Vagina (tissue), 2 donors: ENCODE results near the gene NHP2. TPM values are rescaled to one million over a fixed set of nuclear protein-coding genes. Genes with fewer than 3 reads are reported as not detected.
A peak's percentile ranks its signal among the peaks of the same experiment; 100 is the strongest.

Experiments
- DNase-seq, 2 donors: peaks; one replicate each; pipeline ENCODE4 v3.0.0-alpha.2; 2017; ENCODE audit errors: extremely low spot score in 2 of 2
- H3K27ac ChIP-seq: fragments of 200-600 bp; sonication (generic); one replicate; pipeline ENCODE4 v1.5.1; 2019
- H3K27me3 ChIP-seq: fragments of 200-600 bp; sonication (generic); one replicate; pipeline ENCODE4 v1.5.1; 2019
- H3K36me3 ChIP-seq, 2 donors: fragments of 200-600 bp; sonication (generic); one replicate each; pipeline ENCODE4 v1.5.1; 2017 to 2019
- H3K4me1 ChIP-seq: fragments of 200-600 bp; sonication (generic); one replicate; pipeline ENCODE4 v1.5.1; 2019
- H3K4me3 ChIP-seq, 2 donors: fragments of 200-600 bp; sonication (generic); 1 replicate in 1 of 2; 2 replicates in 1 of 2; pipeline ENCODE4 v1.5.1; 2016 to 2019
- H3K9me3 ChIP-seq: fragments of 200-600 bp; sonication (generic); one replicate; pipeline ENCODE4 v1.5.1; 2019
- CTCF ChIP-seq, 3 experiments: fragments of 450-650 bp in 2 of 3; fragments of 200-600 bp in 1 of 3; sonication (generic) in 1 of 3; IDR thresholded peaks; one replicate each; pipeline ENCODE4 v1.5.1; 2017 to 2019; ENCODE audit warnings: antibody characterized with exemption in 3 of 3, mild to moderate bottlenecking in 2 of 3, moderate library complexity in 2 of 3
- POLR2A ChIP-seq, 2 donors: fragments of 450-650 bp; IDR thresholded peaks; one replicate each; pipeline ENCODE4 v1.6.1; 2017; ENCODE audit warnings: antibody characterized with exemption in 2 of 2, mild to moderate bottlenecking in 2 of 2, moderate library complexity in 2 of 2
- POLR2AphosphoS5 ChIP-seq, 2 donors: sonication (generic); formaldehyde crosslinking; IDR thresholded peaks; one replicate each; pipeline ENCODE4 v1.9.0; 2017; ENCODE audit warnings: antibody characterized with exemption in 2 of 2, mild to moderate bottlenecking in 2 of 2, low read depth in 1 of 2; ENCODE audit not compliant: insufficient read depth in 1 of 2
- intact Hi-C: fragments of 100-400 bp; cut with DNase I; formaldehyde crosslinking; loops from one replicate; pipeline ENCODE4 v1.15.1; 2023
- total RNA-seq: library from RNA; depleted of rRNA; stranded (reverse); fragments of >200 nt; gene quantifications from one replicate; pipeline ENCODE4 v1.2.3, GENCODE V29; 2016

Gene NHP2
- total RNA-seq, 1 donor from 2014 or later = 172 TPM

- H3K4me3 ChIP-seq = no peak overlapping the region
- no peaks in the 10 kb centered on the region for H3K4me1 ChIP-seq
- H3K27me3 ChIP-seq = no peaks in the 10 kb centered on the region
- H3K36me3 ChIP-seq = peaks cover 0 to 84% of the 10 kb centered on the region in 2 donors
- no peak overlapping the region for H3K27ac ChIP-seq
- H3K9me3 ChIP-seq = no peaks in the 10 kb centered on the region
- no peak for DNase-seq
- intact Hi-C loops = loop anchor here (10.0 kb wide), 1 partner anchor 1469 kb away; no protein-coding TSS in a partner anchor
- peak; percentile 29 to 55 (median 54) for TF ChIP-seq CTCF (IDR thresholded peaks at IDR 0.05)
- TF ChIP-seq POLR2A (IDR thresholded peaks at IDR 0.05) = no peak
- TF ChIP-seq POLR2AphosphoS5 (IDR thresholded peaks at IDR 0.05; ENCODE audit: insufficient read depth in 1 of 2, low read depth in 1 of 2) = peak; percentile 26 to 28
These were observed 7.5 kb downstream of the NHP2 start for GRCh38 chr5:178145965-178146820.

GRCh38 chr5:178143901-178144300 is 9.8 kb downstream of the NHP2 start:
- TF ChIP-seq POLR2AphosphoS5 (IDR thresholded peaks at IDR 0.05; ENCODE audit: insufficient read depth in 1 of 2, low read depth in 1 of 2) (no peak), CTCF (IDR thresholded peaks at IDR 0.05) (no peak), POLR2A (IDR thresholded peaks at IDR 0.05) (no peak)
- H3K4me3 ChIP-seq = no peak overlapping the region
- intact Hi-C loops = loop anchor here (10.0 kb wide), 1 partner anchor 1471 kb away; no protein-coding TSS in a partner anchor
- H3K9me3 ChIP-seq = no peaks in the 10 kb centered on the region
- no peaks in the 10 kb centered on the region for H3K27me3 ChIP-seq
- peaks cover 0 to 71% of the 10 kb centered on the region in 2 donors for H3K36me3 ChIP-seq
- DNase-seq = no peak
- no peaks in the 10 kb centered on the region for H3K4me1 ChIP-seq
- no peak overlapping the region for H3K27ac ChIP-seq

- Histone ChIP-seq H3K9me3 (no peaks in the 10 kb centered on the region), H3K4me1 (no peaks in the 10 kb centered on the region), H3K36me3 (peaks cover 0 to 65% of the 10 kb centered on the region in 2 donors), H3K27me3 (no peaks in the 10 kb centered on the region), H3K27ac (no peak overlapping the region), H3K4me3 (no peak overlapping the region)
- no peak for DNase-seq
- TF ChIP-seq POLR2A (IDR thresholded peaks at IDR 0.05) (no peak), CTCF (IDR thresholded peaks at IDR 0.05) (no peak), POLR2AphosphoS5 (IDR thresholded peaks at IDR 0.05; ENCODE audit: insufficient read depth in 1 of 2, low read depth in 1 of 2) (no peak)
- intact Hi-C loops = loop anchor here (10.0 kb wide), 1 partner anchor 1472 kb away; no protein-coding TSS in a partner anchor
These were observed 10.4 kb downstream of the NHP2 start for GRCh38 chr5:178143246-178143645.

- H3K27ac ChIP-seq = no peak overlapping the region
- H3K9me3 ChIP-seq = no peaks in the 10 kb centered on the region
- H3K4me1 ChIP-seq = no peaks in the 10 kb centered on the region
- H3K27me3 ChIP-seq = no peaks in the 10 kb centered on the region
- peaks cover 0 to 59% of the 10 kb centered on the region in 2 donors for H3K36me3 ChIP-seq
- H3K4me3 ChIP-seq = no peak overlapping the region
- TF ChIP-seq POLR2AphosphoS5 (IDR thresholded peaks at IDR 0.05; ENCODE audit: insufficient read depth in 1 of 2, low read depth in 1 of 2) (no peak), CTCF (IDR thresholded peaks at IDR 0.05) (no peak), POLR2A (IDR thresholded peaks at IDR 0.05) (no peak)
- DNase-seq = no peak
- intact Hi-C loops = loop anchor here (10.0 kb wide), 1 partner anchor 1472 kb away; no protein-coding TSS in a partner anchor
These were observed 11.0 kb downstream of the NHP2 start for GRCh38 chr5:178142642-178143041.

GRCh38 chr5:178141550-178141949 is 12.1 kb downstream of the NHP2 start:
- Histone ChIP-seq H3K9me3 (no peaks in the 10 kb centered on the region), H3K4me3 (no peak overlapping the region), H3K36me3 (peaks cover 0 to 48% of the 10 kb centered on the region in 2 donors), H3K27me3 (no peaks in the 10 kb centered on the region), H3K27ac (no peak overlapping the region), H3K4me1 (no peaks in the 10 kb centered on the region)
- DNase-seq = no peak
- TF ChIP-seq POLR2A (IDR thresholded peaks at IDR 0.05) (no peak), CTCF (IDR thresholded peaks at IDR 0.05) (no peak), POLR2AphosphoS5 (IDR thresholded peaks at IDR 0.05; ENCODE audit: insufficient read depth in 1 of 2, low read depth in 1 of 2) (no peak)
- intact Hi-C loops = loop anchor here (10.0 kb wide), 1 partner anchor 1473 kb away; no protein-coding TSS in a partner anchor
